Smooth muscle cell (in vitro differentiated cells): Measurements from ENCODE around the gene TMEM266. TPM values are rescaled to one million over a fixed set of nuclear protein-coding genes. Genes with fewer than 3 reads are reported as not detected.

Experiments
- DNase-seq: peaks from one replicate; lab custom pipeline; 2025; ENCODE audit not compliant: unreplicated experiment; lab: John Stamatoyannopoulos, UW
- H2AFZ ChIP-seq: fragments of 200-600 bp; sonication (generic); 2 replicates; pipeline ENCODE4 v1.6.0; 2016; ENCODE audit warnings: antibody characterized with exemption, low read depth, mild to moderate bottlenecking
- H3F3A ChIP-seq: fragments of 200-600 bp; sonication (generic); 2 replicates; pipeline ENCODE4 v1.6.0; 2017; ENCODE audit warnings: antibody characterized with exemption, low read depth
- H3K27ac ChIP-seq: fragments of 200-600 bp; sonication (generic); 2 replicates; pipeline ENCODE4 v1.5.1; 2016; ENCODE audit warnings: low read depth, mild to moderate bottlenecking
- H3K27me3 ChIP-seq: fragments of 200-600 bp; sonication (generic); 2 replicates; pipeline ENCODE4 v1.6.1; 2016; ENCODE audit warnings: low read depth, mild to moderate bottlenecking
- H3K36me3 ChIP-seq: fragments of 200-600 bp; sonication (generic); 2 replicates; pipeline ENCODE4 v1.5.1; 2016; ENCODE audit warnings: low read depth
- H3K4me1 ChIP-seq: fragments of 200-600 bp; sonication (generic); 2 replicates; pipeline ENCODE4 v1.5.1; 2016; ENCODE audit warnings: low read depth
- H3K4me2 ChIP-seq: fragments of 200-600 bp; sonication (generic); 2 replicates; pipeline ENCODE4 v1.6.0; 2016; ENCODE audit warnings: mild to moderate bottlenecking
- H3K4me3 ChIP-seq: fragments of 200-600 bp; sonication (generic); 2 replicates; pipeline ENCODE4 v1.5.1; 2016; ENCODE audit warnings: mild to moderate bottlenecking
- H3K79me2 ChIP-seq: fragments of 200-600 bp; sonication (generic); 2 replicates; pipeline ENCODE4 v1.6.0; 2016; ENCODE audit warnings: low read depth, mild to moderate bottlenecking
- H3K9ac ChIP-seq: fragments of 200-600 bp; sonication (generic); 2 replicates; pipeline ENCODE4 v1.6.0; 2016; ENCODE audit warnings: low read depth
- H3K9me3 ChIP-seq: fragments of 200-600 bp; sonication (generic); replicated peaks from 2 replicates; pipeline ENCODE4 v1.5.1; 2016; ENCODE audit warnings: low read depth
- H4K20me1 ChIP-seq: fragments of 200-600 bp; sonication (generic); 2 replicates; pipeline ENCODE4 v1.6.0; 2016; ENCODE audit warnings: low read depth
- CTCF ChIP-seq: fragments of 200-600 bp; sonication (generic); IDR thresholded peaks from 2 replicates; pipeline ENCODE4 v1.5.1; 2017; ENCODE audit warnings: borderline replicate concordance, mild to moderate bottlenecking, antibody characterized with exemption; ENCODE audit not compliant: insufficient read depth, poor library complexity, severe bottlenecking
- WGBS: methylation state at CpG from one replicate; pipeline ENCODE4 v1.1.7; 2016; ENCODE audit warnings: low lambda C conversion rate; 5-methylcytosine and 5-hydroxymethylcytosine counted together
- polyA plus RNA-seq: library from polyadenylated mRNA; unstranded; fragments of >200 nt; fragmentation: Nextera tagmentation; extraction: Ambion mirVana; gene quantifications from 2 replicates; pipeline ENCODE4 v1.2.1, GENCODE V29; 2016
- total RNA-seq: library from RNA; depleted of rRNA; stranded (reverse); fragments of >200 nt; gene quantifications from 2 replicates; pipeline ENCODE4 v1.2.3, GENCODE V29; 2014

Gene TMEM266
- total and polyA plus RNA-seq, 2 experiments from 2014 or later, result 0.27 TPM; not detected in 1

GRCh38 chr15:76179023-76179422 lies 119.2 kb downstream of the TMEM266 start:
- Histone ChIP-seq H3K9ac (no peak overlapping the region), H3K36me3 (no peaks in the 10 kb centered on the region), H3K4me1 (peaks cover 4% of the 10 kb centered on the region), H3K4me2 (no peak overlapping the region), H2AFZ (no peak overlapping the region), H4K20me1 (no peaks in the 10 kb centered on the region), H3K4me3 (no peak overlapping the region), H3K79me2 (no peaks in the 10 kb centered on the region), H3K9me3 (no peaks in the 10 kb centered on the region), H3K27me3 (no peaks in the 10 kb centered on the region), H3F3A (no peaks in the 10 kb centered on the region), H3K27ac (no peak overlapping the region)
- DNase-seq, result no peak
- 91% methylated on average over 4 of the region's 4 CpGs for WGBS
- TF ChIP-seq CTCF, result no peak

GRCh38 chr15:76180321-76180720 lies 120.5 kb downstream of the TMEM266 start:
- Histone ChIP-seq H2AFZ (no peak overlapping the region), H3K9ac (no peak overlapping the region), H3K9me3 (no peaks in the 10 kb centered on the region), H4K20me1 (no peaks in the 10 kb centered on the region), H3K4me2 (no peak overlapping the region), H3K36me3 (no peaks in the 10 kb centered on the region), H3K27me3 (no peaks in the 10 kb centered on the region), H3K4me3 (no peak overlapping the region), H3K27ac (no peak overlapping the region), H3K4me1 (peaks cover 10% of the 10 kb centered on the region), H3K79me2 (no peaks in the 10 kb centered on the region), H3F3A (no peaks in the 10 kb centered on the region)
- no peak for DNase-seq
- TF ChIP-seq CTCF, result no peak
- WGBS, result 96% methylated on average over 6 of the region's 7 CpGs

GRCh38 chr15:76181705-76182107 lies 121.9 kb downstream of the TMEM266 start:
- H3K27ac ChIP-seq, result peak overlapping the region; percentile 75
- peaks cover 10% of the 10 kb centered on the region for H3K4me1 ChIP-seq

More at GRCh38 chr15:76181705-76182107, 121.9 kb downstream of the TMEM266 start:
- H3K79me2 ChIP-seq, result no peaks in the 10 kb centered on the region
- H4K20me1 ChIP-seq, result no peaks in the 10 kb centered on the region
- no peaks in the 10 kb centered on the region for H3K36me3 ChIP-seq
- no peak overlapping the region for H3K4me2 ChIP-seq
- no peak overlapping the region for H3K9ac ChIP-seq
- no peaks in the 10 kb centered on the region for H3K27me3 ChIP-seq
- no peak for DNase-seq
- H3K4me3 ChIP-seq, result no peak overlapping the region
- H2AFZ ChIP-seq, result no peak overlapping the region
- H3K9me3 ChIP-seq, result no peaks in the 10 kb centered on the region
- WGBS, result 95% methylated on average over 9 of the region's 9 CpGs
- no peaks in the 10 kb centered on the region for H3F3A ChIP-seq
- TF ChIP-seq CTCF, result no peak
